Esophagus muscularis mucosa (tissue), 4 donors: ENCODE data around the gene BZW1.

Experiments
- CTCF ChIP-seq, 3 experiments: fragments of 200-600 bp in 2 of 3; fragments of 450-650 bp in 1 of 3; sonication (generic) in 2 of 3; IDR thresholded peaks; one replicate each; pipeline ENCODE4 v1.5.1; 2017 to 2019; ENCODE audit warnings: antibody characterized with exemption in 3 of 3, mild to moderate bottlenecking in 2 of 3, moderate library complexity in 1 of 3
- EP300 ChIP-seq: sonication (generic); formaldehyde crosslinking; IDR thresholded peaks from one replicate; pipeline ENCODE4 v1.6.1; 2017; ENCODE audit warnings: antibody characterized with exemption
- POLR2A ChIP-seq: fragments of 450-650 bp; IDR thresholded peaks from one replicate; pipeline ENCODE4 v1.6.1; 2017; ENCODE audit warnings: antibody characterized with exemption, moderate library complexity, mild to moderate bottlenecking, low read depth
- POLR2AphosphoS5 ChIP-seq, 2 donors: sonication (generic); formaldehyde crosslinking; IDR thresholded peaks; one replicate each; pipeline ENCODE4 v1.6.1; 2017; ENCODE audit warnings: antibody characterized with exemption in 2 of 2

GRCh38 chr2:200796561-200796960 lies 15.1 kb upstream of the BZW1 start:
- TF ChIP-seq CTCF (IDR thresholded peaks at IDR 0.05) = no peak
- no peak for TF ChIP-seq POLR2AphosphoS5 (IDR thresholded peaks at IDR 0.05)
- no peak for TF ChIP-seq POLR2A
- TF ChIP-seq EP300 = no peak
